ENCODE data around the gene OR1K1. TPM values are rescaled to one million over a fixed set of nuclear protein-coding genes. Genes with fewer than 3 reads are reported as not detected.

Gene OR1K1
- total RNA-seq, 1 donor: not detected

DNA sequence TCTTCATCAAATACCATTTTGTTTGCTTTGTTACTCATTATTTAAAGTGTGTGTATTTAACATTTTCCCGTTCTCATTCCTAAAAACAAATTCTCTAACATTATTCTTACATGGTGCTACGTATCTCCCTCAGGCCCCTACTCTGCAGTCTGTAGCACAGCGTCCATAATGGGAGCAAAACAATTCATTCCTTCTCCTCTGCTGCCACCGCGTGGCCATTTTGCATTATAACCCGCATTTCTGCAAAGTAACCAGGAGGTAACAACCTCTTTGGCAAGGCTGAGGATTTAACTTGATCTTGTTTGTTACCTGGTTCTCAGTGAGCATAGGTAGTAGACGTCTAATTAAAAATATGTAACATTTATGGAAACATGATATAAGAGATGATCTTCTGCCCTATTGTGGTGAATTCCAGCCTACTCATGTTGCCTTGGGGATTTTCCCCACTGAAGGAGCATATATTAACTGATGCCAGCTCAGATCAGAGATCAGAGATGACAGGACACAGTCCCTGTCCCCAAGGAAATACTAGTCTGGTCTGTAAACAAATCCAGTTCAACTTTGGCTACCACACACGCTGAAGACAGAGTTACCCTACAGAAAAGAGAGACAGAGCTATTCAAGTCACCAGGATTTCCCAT, 10.5 kb downstream of the OR1K1 start:
- peak; percentile 86 for DNase-seq (ENCODE audit: low read depth)
- no peak overlapping the region for H3K4me3 ChIP-seq (ENCODE audit: low read depth, low read length)

DNA sequence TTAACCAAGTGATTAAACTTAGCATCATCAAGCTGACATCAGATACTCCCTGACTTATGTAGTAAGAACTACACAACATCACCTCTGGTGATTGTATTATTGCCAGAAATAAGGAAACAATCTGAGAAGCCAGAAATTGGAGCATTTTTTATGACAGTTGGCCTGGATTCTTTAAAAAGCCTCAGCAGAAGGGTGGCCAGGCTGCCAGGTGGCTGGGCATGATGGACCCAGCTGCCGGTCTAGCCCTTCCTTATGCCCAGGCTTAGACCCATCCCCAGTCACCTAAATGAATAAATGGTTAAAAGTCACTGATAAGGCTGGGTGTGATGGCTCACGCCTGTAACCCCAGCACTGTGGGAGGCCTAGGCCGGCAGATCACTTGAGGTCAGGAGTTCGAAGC, 12.8 kb downstream of the OR1K1 start:
- no peak for DNase-seq (ENCODE audit: low read depth)
- H3K4me3 ChIP-seq (ENCODE audit: low read depth, low read length): no peak overlapping the region
- TF ChIP-seq, protein P1, sequence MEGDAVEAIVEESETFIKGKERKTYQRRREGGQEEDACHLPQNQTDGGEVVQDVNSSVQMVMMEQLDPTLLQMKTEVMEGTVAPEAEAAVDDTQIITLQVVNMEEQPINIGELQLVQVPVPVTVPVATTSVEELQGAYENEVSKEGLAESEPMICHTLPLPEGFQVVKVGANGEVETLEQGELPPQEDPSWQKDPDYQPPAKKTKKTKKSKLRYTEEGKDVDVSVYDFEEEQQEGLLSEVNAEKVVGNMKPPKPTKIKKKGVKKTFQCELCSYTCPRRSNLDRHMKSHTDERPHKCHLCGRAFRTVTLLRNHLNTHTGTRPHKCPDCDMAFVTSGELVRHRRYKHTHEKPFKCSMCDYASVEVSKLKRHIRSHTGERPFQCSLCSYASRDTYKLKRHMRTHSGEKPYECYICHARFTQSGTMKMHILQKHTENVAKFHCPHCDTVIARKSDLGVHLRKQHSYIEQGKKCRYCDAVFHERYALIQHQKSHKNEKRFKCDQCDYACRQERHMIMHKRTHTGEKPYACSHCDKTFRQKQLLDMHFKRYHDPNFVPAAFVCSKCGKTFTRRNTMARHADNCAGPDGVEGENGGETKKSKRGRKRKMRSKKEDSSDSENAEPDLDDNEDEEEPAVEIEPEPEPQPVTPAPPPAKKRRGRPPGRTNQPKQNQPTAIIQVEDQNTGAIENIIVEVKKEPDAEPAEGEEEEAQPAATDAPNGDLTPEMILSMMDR (IDR thresholded peaks at IDR 0.05; ENCODE audit: insufficient read depth, low read length): no peak

More for the DNA sequence above, 10.5 kb downstream of the OR1K1 start:
- TF ChIP-seq, protein P1 (IDR thresholded peaks at IDR 0.05; ENCODE audit: insufficient read depth, low read length): peak; percentile 55

DNA sequence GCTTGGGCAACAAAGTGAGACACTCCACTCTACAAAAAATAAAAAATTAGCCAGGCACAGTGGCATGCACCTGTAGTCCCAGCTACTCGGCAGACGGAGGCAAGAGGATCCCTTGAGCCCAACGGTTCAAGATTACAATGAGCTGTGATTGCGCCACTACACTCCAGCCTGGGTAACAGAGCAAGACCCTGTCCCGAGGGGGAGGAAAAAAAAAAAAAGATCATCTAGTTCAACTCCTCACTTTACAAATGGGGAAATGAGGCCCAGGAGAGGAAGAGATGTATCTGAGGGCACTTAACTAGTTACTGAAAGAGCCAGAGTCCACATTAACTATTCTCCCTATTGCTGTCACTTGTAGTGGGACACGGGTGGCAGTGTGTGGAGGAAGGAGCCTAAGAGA, 14.6 kb downstream of the OR1K1 start:
- no peak for DNase-seq (ENCODE audit: low read depth)
- TF ChIP-seq, protein P1 (IDR thresholded peaks at IDR 0.05; ENCODE audit: insufficient read depth, low read length): no peak
- H3K4me3 ChIP-seq (ENCODE audit: low read depth, low read length): no peak overlapping the region

DNA sequence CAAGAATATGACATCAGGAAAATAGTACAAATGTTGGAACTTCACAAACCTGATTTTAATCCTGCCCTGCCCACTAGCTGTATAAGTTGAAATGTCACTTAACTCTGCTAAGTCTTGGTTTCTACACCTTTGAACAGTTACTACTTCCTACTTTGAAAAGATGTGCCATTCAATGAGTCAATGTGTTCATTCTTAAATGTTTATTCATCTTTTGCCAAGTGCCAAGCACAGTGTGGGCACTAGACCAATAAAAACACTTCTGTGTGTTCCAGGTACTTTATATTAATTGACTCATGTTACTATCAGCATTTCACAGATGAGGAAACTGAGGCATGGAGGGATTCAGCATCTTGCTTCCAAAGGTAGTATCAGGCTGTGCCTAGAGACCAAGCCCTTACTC, 15.6 kb downstream of the OR1K1 start:
- TF ChIP-seq, protein P1 (IDR thresholded peaks at IDR 0.05; ENCODE audit: insufficient read depth, low read length): no peak
- DNase-seq (ENCODE audit: low read depth): no peak
- no peak overlapping the region for H3K4me3 ChIP-seq (ENCODE audit: low read depth, low read length)

DNA sequence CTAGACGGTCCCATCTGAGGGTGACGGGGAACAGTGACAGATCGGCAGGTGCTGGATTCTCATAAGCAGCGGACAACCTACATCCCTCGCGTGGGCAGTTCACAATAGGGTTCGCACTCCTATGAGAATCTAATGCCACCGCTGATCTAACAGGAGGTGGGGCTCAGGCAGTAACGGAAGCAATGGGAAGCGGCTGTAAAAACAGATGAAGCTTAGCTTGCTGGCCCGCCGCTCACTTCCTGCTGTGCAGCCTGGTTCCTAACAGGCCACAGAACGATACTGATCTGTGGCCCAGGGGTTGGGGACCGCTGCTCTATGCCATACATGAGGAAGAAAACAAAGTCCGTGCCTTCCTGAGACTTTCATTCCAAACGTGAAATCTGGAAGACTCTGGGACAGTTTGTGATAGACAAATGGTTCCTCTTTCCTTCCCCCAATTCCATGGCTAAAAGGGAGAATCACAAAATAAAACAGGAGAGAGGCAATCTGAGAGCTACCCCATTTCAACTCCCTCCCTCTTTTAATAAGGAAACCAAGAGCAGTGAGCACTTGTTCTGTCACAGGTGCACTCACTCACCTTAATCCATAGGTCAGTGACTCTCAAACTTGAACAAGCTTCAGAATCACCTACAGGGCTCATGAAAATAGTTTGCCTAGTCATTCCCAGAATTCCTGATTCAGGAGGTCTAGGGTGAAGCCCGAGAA, 16.4 kb downstream of the OR1K1 start:
- no peak for DNase-seq (ENCODE audit: low read depth)
- H3K4me3 ChIP-seq (ENCODE audit: low read depth, low read length): no peak overlapping the region
- TF ChIP-seq, protein P1 (IDR thresholded peaks at IDR 0.05; ENCODE audit: insufficient read depth, low read length): no peak

DNA sequence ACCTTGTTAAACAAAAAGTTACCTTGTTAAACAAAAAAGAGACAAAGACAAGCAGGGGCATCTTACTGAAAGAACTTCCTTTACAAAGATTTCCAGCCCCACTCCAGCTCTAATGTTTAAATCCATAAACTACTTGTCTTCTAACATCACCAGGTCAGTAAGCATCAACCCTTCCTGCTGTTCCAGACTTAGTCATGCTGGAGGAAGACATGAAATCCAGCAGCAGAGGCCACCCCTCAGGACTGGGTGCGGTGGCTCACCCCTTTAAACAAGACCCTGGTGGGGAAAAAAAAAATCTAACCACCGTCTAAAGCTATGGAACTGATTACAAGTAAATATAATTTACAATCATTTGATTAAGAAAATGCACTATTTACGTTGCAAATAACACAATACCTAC, 19.4 kb downstream of the OR1K1 start:
- no peak for DNase-seq (ENCODE audit: low read depth)
- TF ChIP-seq, protein P1 (IDR thresholded peaks at IDR 0.05; ENCODE audit: insufficient read depth, low read length): no peak
- H3K4me3 ChIP-seq (ENCODE audit: low read depth, low read length): no peak overlapping the region

Measured in fibroblast of the aortic adventitia (primary cell).